SH-SY5Y (cell line): ENCODE measurements around the gene CCRL2.

Source experiments
- GATA2 ChIP-seq: IDR thresholded peaks from 2 replicates; pipeline ENCODE4 v1.6.1; 2011; ENCODE audit warnings: mild to moderate bottlenecking, low read depth, low read length
- GATA3 ChIP-seq: IDR thresholded peaks from 2 replicates; pipeline ENCODE4 v1.6.1; 2011; ENCODE audit warnings: low read depth, mild to moderate bottlenecking, low read length, moderate library complexity

DNA sequence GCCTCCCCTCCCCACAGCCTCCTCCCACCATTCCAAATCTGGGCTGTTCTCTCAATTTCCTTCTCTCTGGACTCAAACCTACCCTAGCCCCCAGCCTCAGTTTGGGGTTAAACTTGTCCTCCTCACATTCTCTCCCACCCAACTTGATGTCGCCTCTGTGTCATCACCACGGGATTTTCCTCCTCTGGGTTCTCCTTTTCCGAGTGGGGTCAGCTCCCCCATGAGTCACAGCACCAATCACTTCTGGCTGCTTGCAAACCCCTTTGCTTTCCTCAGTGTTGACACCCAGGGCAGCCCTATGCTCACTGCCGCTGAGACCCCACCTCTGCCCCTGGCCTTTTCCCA, 644 bp upstream of the CCRL2 start:
- TF ChIP-seq GATA3 (no peak), GATA2 (no peak)
